Muscle of leg (tissue), 16 donors: ENCODE measurements around the gene AGAP6. TPM values are rescaled to one million over a fixed set of nuclear protein-coding genes. Genes with fewer than 3 reads are reported as not detected.
"Not testable (repeated sequence)": the region's sequence is repeated elsewhere in the genome, so short reads cannot be mapped to it uniquely, and the experiment has no call there.

ENCODE experiments used
- DNase-seq: peaks from one replicate; pipeline ENCODE4 v3.0.0; 2013
- H3K27ac ChIP-seq: one replicate; pipeline ENCODE4 v1.5.1; 2013; ENCODE audit warnings: mild to moderate bottlenecking, low read length, control low read depth
- H3K27me3 ChIP-seq: one replicate; pipeline ENCODE4 v1.6.1; 2013; ENCODE audit warnings: low read length; ENCODE audit not compliant: control insufficient read depth, insufficient read depth
- H3K36me3 ChIP-seq: one replicate; pipeline ENCODE4 v1.6.1; 2013; ENCODE audit warnings: low read length; ENCODE audit not compliant: control insufficient read depth, insufficient read depth
- H3K4me1 ChIP-seq: one replicate; pipeline ENCODE4 v1.6.1; 2013; ENCODE audit warnings: low read length; ENCODE audit not compliant: control insufficient read depth, insufficient read depth
- H3K4me3 ChIP-seq: one replicate; pipeline ENCODE4 v1.5.1; 2013; ENCODE audit warnings: low read length, control low read depth
- H3K9me3 ChIP-seq: replicated peaks from 2 replicates; pipeline ENCODE4 v1.6.1; 2013; ENCODE audit warnings: low read depth, low read length; ENCODE audit not compliant: control insufficient read depth
- WGBS: methylation state at CpG from one replicate; pipeline ENCODE4 v1.1.5; 2013; ENCODE audit warnings: missing lambda C conversion rate; ENCODE audit not compliant: insufficient coverage; 5-methylcytosine and 5-hydroxymethylcytosine counted together
- long read RNA-seq, 11 donors: transcript quantifications; one replicate each; lab custom pipeline, GENCODE V29; 2026
- polyA plus RNA-seq, 8 donors: library from polyadenylated mRNA; unstranded; fragments of 120-200 nt; gene quantifications; one replicate each; pipeline versions ENCODE4 v1.2.1 to v1.2.3, GENCODE V29; 2013; ENCODE audit warnings: inconsistent platforms in 1 of 8, low replicate concordance in 1 of 8; ENCODE audit not compliant: insufficient read length in 8 of 8, insufficient read depth in 1 of 8
- total RNA-seq: library from RNA; stranded (reverse); fragments of 120-200 nt; gene quantifications from one replicate; pipeline ENCODE4 v1.2.4, GENCODE V29; 2013

Gene AGAP6
- total RNA-seq (7.5 TPM), polyA plus RNA-seq (10 to 100 TPM in 4 of 8 donors, 1 to 10 TPM in 4; 6.6 to 27.0 (median 10.6) TPM)
- long read RNA-seq, donor 1, partial matches to known transcripts, result 0 of 1 reads
- long read RNA-seq, donor 1, other reads (novel, unspliced or antisense), result 0 of 1 reads
- long read RNA-seq, donor 2, result 0 reads
- long read RNA-seq, donor 3, transcript AGAP6-202 (8 exons, 2,372 nt), result major isoform, 5 of 5 reads
- long read RNA-seq, donor 3, partial matches to known transcripts, result 0 of 5 reads
- long read RNA-seq, donor 3, other reads (novel, unspliced or antisense), result 0 of 5 reads
- long read RNA-seq, donor 4, result 0 reads
- long read RNA-seq, donor 5, partial matches to known transcripts, result 0 of 3 reads
- long read RNA-seq, donor 5, other reads (novel, unspliced or antisense), result 0 of 3 reads
- long read RNA-seq, donor 6, partial matches to known transcripts, result 7 of 10 reads
- long read RNA-seq, donor 6, other reads (novel, unspliced or antisense), result 0 of 10 reads
- long read RNA-seq, donor 7, partial matches to known transcripts, result 0 of 1 reads
- long read RNA-seq, donor 7, other reads (novel, unspliced or antisense), result 0 of 1 reads
- long read RNA-seq, donor 8, result 0 reads
- long read RNA-seq, donor 9, partial matches to known transcripts, result 0 of 1 reads
- long read RNA-seq, donor 9, other reads (novel, unspliced or antisense), result 0 of 1 reads
- long read RNA-seq, donor 10, partial matches to known transcripts, result 11 of 13 reads
- long read RNA-seq, donor 10, other reads (novel, unspliced or antisense), result 0 of 13 reads
- long read RNA-seq, donor 11, partial matches to known transcripts, result 0 of 2 reads
- long read RNA-seq, donor 11, other reads (novel, unspliced or antisense), result 0 of 2 reads

- not testable (repeated sequence) for DNase-seq, H3K27ac ChIP-seq, H3K4me1 ChIP-seq, H3K4me3 ChIP-seq, H3K9me3 ChIP-seq, H3K36me3 ChIP-seq, H3K27me3 ChIP-seq
- WGBS, result no CpG with 5 or more reads among the region's 18 CpGs
Observed at GRCh38 chr10:49988376-49988775, at the start of gene AGAP6. AGAP6 (plus strand) TSS chr10:49988406; CDS start chr10:49988716, 310 bp downstream.

GRCh38 chr10:49941447-49942338, 46.5 kb upstream of the AGAP6 start, which contains the start of the genes PARG and TIMM23B:
PARG (minus strand) TSS chr10:49942027; CDS start chr10:49941725, 302 bp downstream.
TIMM23B (plus strand) TSS chr10:49942053; CDS start chr10:49942195, 142 bp downstream.
- peak within 1 kb of the TSS; percentile 71 for H3K27ac ChIP-seq
- 0% methylated on average over 66 of the region's 81 CpGs for WGBS
- not testable (repeated sequence) for H3K9me3 ChIP-seq, H3K4me1 ChIP-seq, H3K27me3 ChIP-seq, H3K36me3 ChIP-seq
- H3K4me3 ChIP-seq, result peak within 1 kb of the TSS; percentile 73
- DNase-seq, result peak; percentile 91

DNA sequence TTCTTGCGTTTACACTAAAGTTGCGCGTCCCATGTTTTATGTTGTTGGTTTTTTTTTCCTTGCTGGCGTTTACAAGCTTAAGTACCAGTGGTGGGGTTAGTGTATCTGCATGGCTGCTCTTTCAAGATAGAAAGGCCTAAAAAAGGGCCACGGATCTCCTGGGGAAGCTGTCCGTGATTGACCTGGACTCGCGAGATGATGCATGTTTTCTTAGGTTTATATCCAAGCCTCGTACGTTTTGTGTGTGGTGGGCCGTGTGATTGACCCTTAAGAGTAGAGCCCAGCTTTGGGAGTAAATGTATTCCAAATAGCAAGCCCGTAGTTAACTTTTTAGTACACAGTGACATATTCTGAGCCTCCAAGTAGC, 45.9 kb upstream of the AGAP6 start:
- Histone ChIP-seq H3K4me3 (peak overlapping the region; percentile 73), H3K27ac (peak overlapping the region; percentile 55)
- not testable (repeated sequence) for H3K27me3 ChIP-seq, H3K4me1 ChIP-seq, H3K36me3 ChIP-seq, H3K9me3 ChIP-seq
- DNase-seq, result peak; percentile 0
- 0% methylated on average over 5 of the region's 12 CpGs for WGBS

DNA sequence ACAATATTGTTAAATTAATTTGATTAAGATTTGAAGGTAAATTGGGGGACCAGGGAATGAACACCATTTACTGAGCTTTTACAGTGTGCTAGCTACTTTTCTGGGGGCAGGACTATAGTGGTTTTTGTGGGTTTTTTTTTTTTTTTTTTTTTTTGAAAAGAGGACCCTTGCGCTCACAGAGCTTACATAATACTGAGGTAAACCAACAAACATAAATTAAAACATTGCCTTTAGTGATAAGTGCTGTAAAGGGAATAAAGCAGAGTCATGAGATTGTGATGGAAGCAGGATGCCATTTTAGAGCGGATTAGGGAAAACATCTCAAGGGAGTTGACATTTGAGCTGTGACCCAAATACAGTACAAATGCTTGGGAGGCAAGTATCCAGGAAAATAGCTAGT, 44.6 kb upstream of the AGAP6 start:
- H3K36me3 ChIP-seq, H3K27me3 ChIP-seq, H3K27ac ChIP-seq, H3K9me3 ChIP-seq, H3K4me3 ChIP-seq, DNase-seq, H3K4me1 ChIP-seq: not testable (repeated sequence)
- 67% methylated on average over 1 of the region's 2 CpGs for WGBS

GRCh38 chr10:49948142-49948541, 40.1 kb upstream of the AGAP6 start:
- no CpG with 5 or more reads among the region's 2 CpGs for WGBS
- H3K4me3 ChIP-seq, H3K9me3 ChIP-seq, H3K4me1 ChIP-seq, H3K27ac ChIP-seq, DNase-seq, H3K27me3 ChIP-seq, H3K36me3 ChIP-seq: not testable (repeated sequence)

DNA sequence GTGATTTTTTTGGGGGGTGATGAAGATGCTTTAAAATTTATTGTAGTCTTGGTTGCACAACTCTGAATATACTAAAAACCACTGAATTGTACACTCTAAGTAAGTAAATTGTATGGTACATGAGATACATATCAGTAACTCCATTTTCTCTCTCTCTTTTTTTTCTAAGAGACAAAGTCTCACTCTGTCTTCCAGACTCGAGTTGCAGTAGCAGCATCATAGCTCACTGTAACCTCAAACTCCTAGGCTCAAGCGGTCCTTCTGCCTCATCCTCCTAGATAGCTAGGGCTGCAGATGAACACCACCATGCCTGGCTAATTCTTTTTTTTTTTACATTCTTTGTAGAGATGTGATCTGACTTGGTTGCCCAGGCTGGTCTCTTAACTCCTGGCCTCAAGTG, 39.5 kb upstream of the AGAP6 start:
- H3K27ac ChIP-seq, H3K36me3 ChIP-seq: not testable (repeated sequence)
- 100% methylated on average over 1 of the region's 2 CpGs for WGBS

GRCh38 chr10:49952006-49952405, 36.2 kb upstream of the AGAP6 start:
- not testable (repeated sequence) for H3K27me3 ChIP-seq, H3K4me1 ChIP-seq, H3K36me3 ChIP-seq, H3K27ac ChIP-seq, H3K4me3 ChIP-seq, H3K9me3 ChIP-seq, DNase-seq
- WGBS, result no CpG with 5 or more reads among the region's 3 CpGs

More for the DNA sequence above, 39.5 kb upstream of the AGAP6 start:
- not testable (repeated sequence) for H3K27me3 ChIP-seq, H3K4me3 ChIP-seq, H3K9me3 ChIP-seq, DNase-seq, H3K4me1 ChIP-seq

DNA sequence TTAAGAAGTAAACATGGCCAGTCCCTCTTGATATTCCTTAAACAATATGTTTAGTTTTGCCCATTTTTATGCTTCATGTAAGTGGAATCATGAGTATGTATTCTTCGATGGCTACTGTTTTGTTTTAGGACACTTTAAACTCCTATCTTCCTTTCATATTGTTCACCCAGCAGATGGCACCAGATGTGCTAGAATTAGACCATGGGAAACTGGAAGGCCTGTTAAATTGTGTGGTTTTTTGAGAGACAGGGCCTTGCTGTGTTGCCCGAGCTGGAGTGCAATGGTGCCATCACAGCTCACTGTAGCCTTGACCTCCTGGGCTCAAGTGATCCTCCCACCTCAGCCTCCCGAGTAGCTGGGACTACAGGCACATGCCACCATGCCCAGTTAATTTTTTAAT, 35.1 kb upstream of the AGAP6 start:
- H3K4me3 ChIP-seq, H3K27ac ChIP-seq, DNase-seq, H3K36me3 ChIP-seq, H3K27me3 ChIP-seq, H3K4me1 ChIP-seq, H3K9me3 ChIP-seq: not testable (repeated sequence)
- no CpG with 5 or more reads among the region's 3 CpGs for WGBS

GRCh38 chr10:49970331-49970857, 17.8 kb upstream of the AGAP6 start:
- not testable (repeated sequence) for H3K27ac ChIP-seq, H3K36me3 ChIP-seq, H3K9me3 ChIP-seq, H3K27me3 ChIP-seq, H3K4me3 ChIP-seq, H3K4me1 ChIP-seq, DNase-seq
- WGBS, result 95% methylated on average over 5 of the region's 37 CpGs
